SK-N-SH (cell line): ENCODE measurements around the gene SPON1. TPM values are rescaled to one million over a fixed set of nuclear protein-coding genes. Genes with fewer than 3 reads are reported as not detected.
"Not testable (repeated sequence)": the region's sequence is repeated elsewhere in the genome, so short reads cannot be mapped to it uniquely, and the experiment has no call there.

Experiments
- CTCF ChIA-PET: fragments of 300-600, 350-600 bp; formaldehyde crosslinking; extraction: SDS; loops from one replicate; lab custom pipeline; 2021; lab: Yijun Ruan, JAX
- POLR2A ChIA-PET: fragments of 350-600 bp; sonication (Branson Sonifier 250); formaldehyde crosslinking; extraction: SDS; loops from one replicate; lab custom pipeline; 2020; ENCODE audit warnings: antibody characterized with exemption, inconsistent platforms; lab: Yijun Ruan, JAX
- DNase-seq: peaks from one replicate; pipeline ENCODE4 v3.0.0; 2012
- H2AFZ ChIP-seq: fragments of 200-600 bp; sonication (generic); 2 replicates; pipeline ENCODE4 v1.8.1; 2016; ENCODE audit warnings: antibody characterized with exemption, mild to moderate bottlenecking, low read depth
- H3F3A ChIP-seq: fragments of 200-600 bp; sonication (generic); replicated peaks from 2 replicates; pipeline ENCODE3; 2016; ENCODE audit warnings: antibody characterized with exemption, mild to moderate bottlenecking; ENCODE audit not compliant: insufficient read depth
- H3K27ac ChIP-seq, 2 experiments: fragments of 200-500 bp in 1 of 2; fragments of 200-600 bp in 1 of 2; sonication (Bioruptor generic) in 1 of 2; sonication (generic), shearing (Covaris generic) in 1 of 2; 2 replicates each; pipeline versions ENCODE4 v1.5.1 to v1.6.1; 2014 to 2016; ENCODE audit warnings: low read depth in 2 of 2, inconsistent platforms in 1 of 2, low read length in 1 of 2, mild to moderate bottlenecking in 1 of 2, mixed read lengths in 1 of 2
- H3K27me3 ChIP-seq: fragments of 200-600 bp; sonication (generic), shearing (Covaris generic); 2 replicates; pipeline ENCODE4 v1.6.1; 2016; ENCODE audit warnings: mixed run types; ENCODE audit not compliant: insufficient read depth
- H3K36me3 ChIP-seq, 2 experiments: fragments of 200-500 bp in 1 of 2; fragments of 200-600 bp in 1 of 2; sonication (Bioruptor generic) in 1 of 2; sonication (generic) in 1 of 2; replicated peaks in 1 of 2; 2 replicates each; pipeline versions ENCODE3 to v1.5.1; 2014 to 2016; ENCODE audit warnings: low read length in 1 of 2, mild to moderate bottlenecking in 1 of 2; ENCODE audit not compliant: insufficient read depth in 2 of 2, control insufficient read depth in 1 of 2
- H3K4me1 ChIP-seq, 2 experiments: fragments of 200-500 bp in 1 of 2; fragments of 200-600 bp in 1 of 2; sonication (Bioruptor generic) in 1 of 2; sonication (generic), shearing (Covaris generic) in 1 of 2; 2 replicates each; pipeline versions ENCODE4 v1.5.1 to v1.6.1; 2014 to 2016; ENCODE audit warnings: low read depth in 1 of 2, low read length in 1 of 2, mixed run types in 1 of 2; ENCODE audit not compliant: insufficient read depth in 2 of 2, control insufficient read depth in 1 of 2
- H3K4me2 ChIP-seq: fragments of 200-600 bp; sonication (generic), shearing (Covaris generic); 2 replicates; pipeline ENCODE4 v1.6.1; 2017; ENCODE audit warnings: mixed run types
- H3K4me3 ChIP-seq, 2 experiments: fragments of 200-500 bp in 1 of 2; fragments of 200-600 bp in 1 of 2; sonication (Bioruptor generic) in 1 of 2; sonication (generic), shearing (Covaris generic) in 1 of 2; 2 replicates each; pipeline versions ENCODE4 v1.5.1 to v1.8.1; 2014 to 2016; ENCODE audit warnings: low read depth in 2 of 2, inconsistent platforms in 1 of 2, low read length in 1 of 2, mild to moderate bottlenecking in 1 of 2, mixed read lengths in 1 of 2, moderate library complexity in 1 of 2
- H3K79me2 ChIP-seq: fragments of 200-600 bp; sonication (generic); 2 replicates; pipeline ENCODE4 v1.8.1; 2017; ENCODE audit warnings: mild to moderate bottlenecking; ENCODE audit not compliant: insufficient read depth
- H3K9ac ChIP-seq: fragments of 200-600 bp; sonication (generic); 2 replicates; pipeline ENCODE4 v1.6.1; 2017; ENCODE audit warnings: mixed run types
- H3K9me2 ChIP-seq: fragments of 200-600 bp; sonication (generic); 2 replicates; pipeline ENCODE4 v1.6.1; 2017; ENCODE audit warnings: mixed run types
- H3K9me3 ChIP-seq: fragments of 200-600 bp; sonication (generic); 2 replicates; pipeline ENCODE4 v1.6.1; 2017; ENCODE audit warnings: mixed run types, mild to moderate bottlenecking, moderate library complexity
- H4K20me1 ChIP-seq: fragments of 200-600 bp; sonication (generic); 2 replicates; pipeline ENCODE4 v1.6.1; 2017; ENCODE audit warnings: mild to moderate bottlenecking, mixed run types; ENCODE audit not compliant: insufficient read depth
- FOXJ3 ChIP-seq: sonication (generic); formaldehyde crosslinking; IDR thresholded peaks from 2 replicates; pipeline ENCODE4 v1.5.1; 2020; ENCODE audit warnings: mild to moderate bottlenecking, missing genetic modification reagents
- SIN3A ChIP-seq: IDR thresholded peaks from 2 replicates; pipeline ENCODE4 v1.6.1; 2012; ENCODE audit warnings: low read depth, mild to moderate bottlenecking, low read length, moderate library complexity, borderline replicate concordance
- TAF1 ChIP-seq: IDR thresholded peaks from 2 replicates; pipeline ENCODE4 v1.6.1; 2012; ENCODE audit warnings: low read depth, mild to moderate bottlenecking, low read length, moderate library complexity, borderline replicate concordance
- WGBS: methylation state at CpG from one replicate; pipeline ENCODE4 v1.1.6; 2017; ENCODE audit warnings: low lambda C conversion rate; 5-methylcytosine and 5-hydroxymethylcytosine counted together
- polyA plus RNA-seq, 3 experiments: library from polyadenylated mRNA; depleted of rRNA; stranded (reverse); fragments of >200 nt; gene quantifications; 2 replicates each; pipeline ENCODE4 v1.2.3, GENCODE V29; 2012

Gene SPON1
- polyA plus RNA-seq, 1 of the 3 experiments (the other 2 are of a cell fraction), result not detected

GRCh38 chr11:14273895-14274294 is 311.4 kb downstream of the SPON1 start:
- ChIA-PET POLR2A (no interaction called here), CTCF (interaction anchor here (1.7 kb wide), 1 partner anchor 34 kb away, joined by 5 read pairs; no protein-coding TSS in a partner anchor)
- Histone ChIP-seq H3K36me3 (peaks cover 0 to 47% of the 10 kb centered on the region in 2 experiments), H3K9me3 (no peaks in the 10 kb centered on the region), H3K9me2 (no peaks in the 10 kb centered on the region), H3K4me1 (no peaks in the 10 kb centered on the region), H3K4me2 (no peak overlapping the region), H3K4me3 (no peak overlapping the region), H3K9ac (no peak overlapping the region), H3K79me2 (peaks cover 3% of the 10 kb centered on the region; the same call in 1 of the 2 replicates), H3K27me3 (no peaks in the 10 kb centered on the region), H3F3A (peaks cover 27% of the 10 kb centered on the region), H3K27ac (no peak overlapping the region), H2AFZ (no peak overlapping the region), H4K20me1 (no peaks in the 10 kb centered on the region)
- 96% methylated on average over 2 of the region's 2 CpGs for WGBS
- no peak for TF ChIP-seq SIN3A
- no peak for TF ChIP-seq FOXJ3 (CRISPR knock-in tag)
- DNase-seq, result no peak

DNA sequence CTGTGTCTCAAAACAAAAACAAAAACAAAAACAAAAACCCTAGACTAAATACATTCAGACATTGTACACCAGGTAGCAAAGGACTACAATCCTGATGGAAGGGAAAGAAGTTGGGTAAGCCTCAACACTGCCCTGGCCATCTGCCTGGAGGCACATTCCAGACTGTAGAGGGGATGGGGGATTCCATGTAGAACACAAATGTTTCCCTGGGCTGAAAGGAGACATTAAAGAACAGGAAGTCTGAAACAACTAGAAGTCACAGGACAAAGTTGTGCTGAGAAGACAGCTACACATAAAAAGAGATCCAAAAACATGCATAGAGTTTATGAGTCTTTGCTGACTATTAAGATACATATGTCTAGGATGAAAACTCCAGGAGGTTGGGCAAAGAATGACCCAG is 312.6 kb downstream of the SPON1 start:
- H3F3A ChIP-seq, result peaks cover 35% of the 10 kb centered on the region
- no peaks in the 10 kb centered on the region for H4K20me1 ChIP-seq
- no peaks in the 10 kb centered on the region for H3K9me2 ChIP-seq
- no peaks in the 10 kb centered on the region for H3K27me3 ChIP-seq
- H3K9ac ChIP-seq, result no peak overlapping the region
- no peak overlapping the region for H3K4me2 ChIP-seq
- no peak overlapping the region for H2AFZ ChIP-seq
- no peak overlapping the region for H3K4me3 ChIP-seq
- ChIA-PET CTCF (interaction anchor here (0.7 to 1.1 kb wide), 2 partner anchors 25 to 180 kb away, joined by 3 read pairs; no protein-coding TSS in a partner anchor), POLR2A (no interaction called here)
- H3K79me2 ChIP-seq, result peaks cover 3% of the 10 kb centered on the region; the same call in 1 of the 2 replicates
- H3K27ac ChIP-seq, result no peak overlapping the region
- TF ChIP-seq TAF1, result no peak
- H3K36me3 ChIP-seq, result peaks cover 7 to 59% of the 10 kb centered on the region in 2 experiments
- no peaks in the 10 kb centered on the region for H3K9me3 ChIP-seq
- H3K4me1 ChIP-seq, result no peaks in the 10 kb centered on the region
- DNase-seq, result no peak

- H3F3A ChIP-seq, result peaks cover 48% of the 10 kb centered on the region
- peaks cover 13 to 56% of the 10 kb centered on the region in 2 experiments for H3K36me3 ChIP-seq
- H3K9me2 ChIP-seq, H3K27me3 ChIP-seq, H3K9ac ChIP-seq, POLR2A ChIA-PET, DNase-seq, H2AFZ ChIP-seq, H3K4me3 ChIP-seq, H3K4me1 ChIP-seq, H3K79me2 ChIP-seq, H3K4me2 ChIP-seq, H3K9me3 ChIP-seq, H4K20me1 ChIP-seq: not testable (repeated sequence)
- H3K27ac ChIP-seq, result peak overlapping the region in 1 of 2 experiments; percentile 18; a peak in 2 of 4 replicates
- 96% methylated on average over 1 of the region's 1 CpG for WGBS
- CTCF ChIA-PET, result interaction anchor here (2.4 kb wide), 1 partner anchor 21 kb away, joined by 7 read pairs; no protein-coding TSS in a partner anchor
Measured at GRCh38 chr11:14278869-14279268, 316.3 kb downstream of the SPON1 start.
